GM12878 (cell line): Measurements from ENCODE around the gene GRXCR2. TPM values are rescaled to one million over a fixed set of nuclear protein-coding genes. Genes with fewer than 3 reads are reported as not detected.

Source experiments
- ATAC-seq: fragments of 200-7000 bp; cut with Tn5 transposase; 3 replicates; pipeline ENCODE4 v1.9.1; 2020; ENCODE audit warnings: mild to moderate bottlenecking, moderate library complexity
- BruUV-seq: library from RNA; stranded (reverse); fragments of 400-500 nt; replicated peaks from 2 replicates; lab custom pipeline; 2021; lab: Mats Ljungman, UMichigan
- CTCF ChIA-PET: fragments of 300-600 bp; sonication (Branson Sonifier 250); formaldehyde crosslinking; extraction: SDS; loops from one replicate; lab custom pipeline; 2021; ENCODE audit warnings: inconsistent platforms; lab: Yijun Ruan, JAX
- POLR2A ChIA-PET: fragments of 350-600 bp; formaldehyde crosslinking; extraction: SDS; loops from one replicate; lab custom pipeline; 2021; ENCODE audit warnings: inconsistent platforms; lab: Charles Lee
- RAD21 ChIA-PET: fragments of 300-600 bp; sonication (Branson Sonifier 250); formaldehyde crosslinking; loops from one replicate; lab custom pipeline; 2023; ENCODE audit warnings: antibody characterized with exemption; ENCODE audit not compliant: unreplicated experiment; lab: Charles Lee
- SMC1A ChIA-PET: fragments of 300-600 bp; sonication (Branson Sonifier 250); formaldehyde crosslinking; loops from one replicate; lab custom pipeline; 2023; ENCODE audit not compliant: unreplicated experiment, uncharacterized antibody; lab: Charles Lee
- DNase-seq: peaks from one replicate; pipeline ENCODE4 v3.0.0-alpha.2; 2011; ENCODE audit warnings: low read depth, low spot score
- FAIRE-seq: peaks from 3 replicates; lab custom pipeline; 2011; peaks lifted over from hg19 to GRCh38; lab: Jason Lieb, UNC
- H2AFZ ChIP-seq: 2 replicates; pipeline ENCODE4 v1.6.0; 2011; ENCODE audit warnings: low read depth, low read length, control low read depth; ENCODE audit not compliant: control insufficient read depth
- H3K27ac ChIP-seq: 2 replicates; pipeline ENCODE4 v1.5.1; 2011; ENCODE audit warnings: control low read depth; ENCODE audit not compliant: control insufficient read depth, insufficient read depth
- H3K27me3 ChIP-seq, 2 experiments: replicated peaks in 1 of 2; 2 replicates each; pipeline versions ENCODE4 v1.6.0 to v1.6.1; 2011; ENCODE audit warnings: low read length in 1 of 2; ENCODE audit not compliant: control insufficient read depth in 2 of 2, insufficient read depth in 2 of 2
- H3K36me3 ChIP-seq, 2 experiments: 2 replicates each; pipeline ENCODE4 v1.5.1; 2011; ENCODE audit warnings: low read length in 1 of 2; ENCODE audit not compliant: control insufficient read depth in 2 of 2, insufficient read depth in 2 of 2
- H3K4me1 ChIP-seq: 2 replicates; pipeline ENCODE4 v1.6.1; 2011; ENCODE audit warnings: mild to moderate bottlenecking, low read length, moderate library complexity, mixed read lengths; ENCODE audit not compliant: control insufficient read depth, insufficient read depth
- H3K4me2 ChIP-seq: 2 replicates; pipeline ENCODE4 v1.6.0; 2011; ENCODE audit warnings: control low read depth; ENCODE audit not compliant: control insufficient read depth, insufficient read depth
- H3K4me3 ChIP-seq: fragments of 200-600 bp; sonication (generic); 2 replicates; pipeline ENCODE4 v1.5.1; 2016
- H3K79me2 ChIP-seq: 2 replicates; pipeline ENCODE4 v1.6.0; 2011; ENCODE audit warnings: low read length; ENCODE audit not compliant: control insufficient read depth, insufficient read depth
- H3K9ac ChIP-seq: 2 replicates; pipeline ENCODE4 v1.8.0; 2011; ENCODE audit warnings: low read length, control low read depth, mixed read lengths; ENCODE audit not compliant: control insufficient read depth, insufficient read depth
- H3K9me3 ChIP-seq: replicated peaks from 3 replicates; pipeline ENCODE4 v1.5.1; 2011; ENCODE audit warnings: mild to moderate bottlenecking, low read length; ENCODE audit not compliant: control insufficient read depth, insufficient read depth
- H4K20me1 ChIP-seq: 2 replicates; pipeline ENCODE4 v1.6.0; 2011; ENCODE audit not compliant: control insufficient read depth, insufficient read depth
- ASH2L ChIP-seq: fragments of 300-600, 200-600 bp; sonication (generic); IDR thresholded peaks from 2 replicates; pipeline ENCODE4 v1.6.1; 2017; ENCODE audit warnings: low read depth, mild to moderate bottlenecking, borderline replicate concordance
- RELB ChIP-seq: fragments of 450-650 bp; IDR thresholded peaks from 2 replicates; pipeline ENCODE4 v1.6.1; 2017; ENCODE audit warnings: low read depth, mild to moderate bottlenecking, moderate library complexity
- STAT3 ChIP-seq: IDR thresholded peaks from 2 replicates; pipeline ENCODE4 v1.6.1; 2011; ENCODE audit warnings: low read depth, low read length, improper control_type of control experiment
- TBL1XR1 ChIP-seq: IDR thresholded peaks from 2 replicates; pipeline ENCODE4 v1.6.1; 2012; ENCODE audit warnings: low read depth, low read length, improper control_type of control experiment
- TCF12 ChIP-seq: IDR thresholded peaks from 2 replicates; pipeline ENCODE4 v1.6.1; 2011; ENCODE audit warnings: low read depth, mild to moderate bottlenecking, low read length
- TCF7 ChIP-seq: IDR thresholded peaks from 2 replicates; pipeline ENCODE4 v1.6.1; 2014; ENCODE audit warnings: antibody characterized with exemption, borderline replicate concordance
- WGBS: methylation state at CpG from one replicate; pipeline ENCODE4 v1.1.6; 2016; ENCODE audit warnings: low lambda C conversion rate; ENCODE audit not compliant: insufficient replicate concordance, insufficient coverage; ENCODE audit errors: missing lambda C conversion rate; 5-methylcytosine and 5-hydroxymethylcytosine counted together
- in situ Hi-C: fragments of 300-500 bp; cut with MboI; formaldehyde crosslinking; loops from 9 replicates; pipeline ENCODE4 v1.14.3; 2018; ENCODE audit warnings: mixed read lengths
- intact Hi-C: fragments of 100-400 bp; cut with micrococcal nuclease; formaldehyde crosslinking; loops from one replicate; pipeline ENCODE4 v1.14.2; 2022; ENCODE audit not compliant: unreplicated experiment
- polyA plus RNA-seq, 11 experiments: library from polyadenylated mRNA; depleted of rRNA in 4 of 11; unstranded in 6 of 11; stranded (reverse) in 5 of 11; fragments of >200 nt; fragmentation: Nextera tagmentation in 4 of 11; fragmentation: Illumina TruSeq in 1 of 11; extraction: Ambion mirVana in 4 of 11; extraction: Trizol in 1 of 11; gene quantifications; 1 replicate in 1 of 11; 2 replicates in 10 of 11; pipeline versions ENCODE4 v1.2.1 to v1.2.3, GENCODE V29; 2011 to 2016; ENCODE audit warnings: inconsistent platforms in 2 of 11, missing spikeins in 2 of 11, low read depth in 1 of 11
- total RNA-seq, 4 experiments: library from RNA; depleted of rRNA in 3 of 4; stranded (reverse); fragments of >200 nt in 3 of 4; fragmentation: Illumina TruSeq in 1 of 4; extraction: Trizol in 1 of 4; gene quantifications; 2 replicates each; pipeline versions ENCODE4 v1.2.1 to v1.2.3, GENCODE V29; 2013 to 2021
- TF ChIP-seq, protein P1 (sequence below): IDR thresholded peaks from 2 replicates; pipeline ENCODE4 v1.6.1; 2012; ENCODE audit warnings: low read length, inconsistent platforms
- TF ChIP-seq, protein P2 (sequence below): fragments of 450-650 bp; IDR thresholded peaks from 2 replicates; pipeline ENCODE4 v1.6.1; 2017; ENCODE audit warnings: mild to moderate bottlenecking

GRXCR2 gene
- total and polyA plus RNA-seq, 10 of the 15 experiments (the other 5 are each of a cell fraction or from before 2014, with no cell fraction given): not detected

GRCh38 chr5:145853781-145854376, 18.9 kb downstream of the GRXCR2 start (continued):
- TF ChIP-seq ASH2L: no peak
- no peak for TF ChIP-seq TBL1XR1
- no peak for TF ChIP-seq STAT3
- no peak for TF ChIP-seq TCF12

- no peaks in the 10 kb centered on the region for H4K20me1 ChIP-seq
- no peak overlapping the region for H2AFZ ChIP-seq
- H3K4me3 ChIP-seq: no peak overlapping the region
- ChIA-PET SMC1A (no interaction called here), CTCF (no interaction called here), POLR2A (no interaction called here), RAD21 (no interaction called here)
- H3K9ac ChIP-seq: no peak overlapping the region
- ATAC-seq (no peak), FAIRE-seq (no peak), DNase-seq (no peak)
- TF ChIP-seq RELB (no peak), TCF7 (no peak)
- TF ChIP-seq, protein P1, sequence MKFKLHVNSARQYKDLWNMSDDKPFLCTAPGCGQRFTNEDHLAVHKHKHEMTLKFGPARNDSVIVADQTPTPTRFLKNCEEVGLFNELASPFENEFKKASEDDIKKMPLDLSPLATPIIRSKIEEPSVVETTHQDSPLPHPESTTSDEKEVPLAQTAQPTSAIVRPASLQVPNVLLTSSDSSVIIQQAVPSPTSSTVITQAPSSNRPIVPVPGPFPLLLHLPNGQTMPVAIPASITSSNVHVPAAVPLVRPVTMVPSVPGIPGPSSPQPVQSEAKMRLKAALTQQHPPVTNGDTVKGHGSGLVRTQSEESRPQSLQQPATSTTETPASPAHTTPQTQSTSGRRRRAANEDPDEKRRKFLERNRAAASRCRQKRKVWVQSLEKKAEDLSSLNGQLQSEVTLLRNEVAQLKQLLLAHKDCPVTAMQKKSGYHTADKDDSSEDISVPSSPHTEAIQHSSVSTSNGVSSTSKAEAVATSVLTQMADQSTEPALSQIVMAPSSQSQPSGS: no peak
- TF ChIP-seq, protein P2, sequence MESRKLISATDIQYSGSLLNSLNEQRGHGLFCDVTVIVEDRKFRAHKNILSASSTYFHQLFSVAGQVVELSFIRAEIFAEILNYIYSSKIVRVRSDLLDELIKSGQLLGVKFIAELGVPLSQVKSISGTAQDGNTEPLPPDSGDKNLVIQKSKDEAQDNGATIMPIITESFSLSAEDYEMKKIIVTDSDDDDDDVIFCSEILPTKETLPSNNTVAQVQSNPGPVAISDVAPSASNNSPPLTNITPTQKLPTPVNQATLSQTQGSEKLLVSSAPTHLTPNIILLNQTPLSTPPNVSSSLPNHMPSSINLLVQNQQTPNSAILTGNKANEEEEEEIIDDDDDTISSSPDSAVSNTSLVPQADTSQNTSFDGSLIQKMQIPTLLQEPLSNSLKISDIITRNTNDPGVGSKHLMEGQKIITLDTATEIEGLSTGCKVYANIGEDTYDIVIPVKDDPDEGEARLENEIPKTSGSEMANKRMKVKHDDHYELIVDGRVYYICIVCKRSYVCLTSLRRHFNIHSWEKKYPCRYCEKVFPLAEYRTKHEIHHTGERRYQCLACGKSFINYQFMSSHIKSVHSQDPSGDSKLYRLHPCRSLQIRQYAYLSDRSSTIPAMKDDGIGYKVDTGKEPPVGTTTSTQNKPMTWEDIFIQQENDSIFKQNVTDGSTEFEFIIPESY: no peak
- WGBS: 33% methylated on average over 3 of the region's 3 CpGs
- no peaks in the 10 kb centered on the region for H3K4me1 ChIP-seq
- intact Hi-C loops (no loop called here), in situ Hi-C loops (no loop called here)
- no peaks in the 10 kb centered on the region for H3K27me3 ChIP-seq
- H3K4me2 ChIP-seq: no peak overlapping the region
- H3K9me3 ChIP-seq: no peaks in the 10 kb centered on the region
- H3K79me2 ChIP-seq: no peaks in the 10 kb centered on the region
- no peaks in the 10 kb centered on the region for H3K36me3 ChIP-seq
- no peak overlapping the region for H3K27ac ChIP-seq
- no TSS peak for BruUV-seq
Measured at GRCh38 chr5:145852990-145853389, 19.8 kb downstream of the GRXCR2 start.
